HepG2 (cell line): ENCODE measurements around the gene HSPB8.

ENCODE experiments used
- MAFK ChIP-seq, 2 experiments: IDR thresholded peaks in 1 of 2; conservative IDR thresholded peaks in 1 of 2; 2 replicates each; pipeline ENCODE4 v1.6.1; 2011; ENCODE audit warnings: improper control_type of control experiment in 2 of 2, low read length in 2 of 2
- ZNF776 ChIP-seq: sonication (generic); formaldehyde crosslinking; IDR thresholded peaks from 2 replicates; pipeline ENCODE4 v1.4.0; 2020; ENCODE audit warnings: mild to moderate bottlenecking, missing genetic modification reagents

DNA sequence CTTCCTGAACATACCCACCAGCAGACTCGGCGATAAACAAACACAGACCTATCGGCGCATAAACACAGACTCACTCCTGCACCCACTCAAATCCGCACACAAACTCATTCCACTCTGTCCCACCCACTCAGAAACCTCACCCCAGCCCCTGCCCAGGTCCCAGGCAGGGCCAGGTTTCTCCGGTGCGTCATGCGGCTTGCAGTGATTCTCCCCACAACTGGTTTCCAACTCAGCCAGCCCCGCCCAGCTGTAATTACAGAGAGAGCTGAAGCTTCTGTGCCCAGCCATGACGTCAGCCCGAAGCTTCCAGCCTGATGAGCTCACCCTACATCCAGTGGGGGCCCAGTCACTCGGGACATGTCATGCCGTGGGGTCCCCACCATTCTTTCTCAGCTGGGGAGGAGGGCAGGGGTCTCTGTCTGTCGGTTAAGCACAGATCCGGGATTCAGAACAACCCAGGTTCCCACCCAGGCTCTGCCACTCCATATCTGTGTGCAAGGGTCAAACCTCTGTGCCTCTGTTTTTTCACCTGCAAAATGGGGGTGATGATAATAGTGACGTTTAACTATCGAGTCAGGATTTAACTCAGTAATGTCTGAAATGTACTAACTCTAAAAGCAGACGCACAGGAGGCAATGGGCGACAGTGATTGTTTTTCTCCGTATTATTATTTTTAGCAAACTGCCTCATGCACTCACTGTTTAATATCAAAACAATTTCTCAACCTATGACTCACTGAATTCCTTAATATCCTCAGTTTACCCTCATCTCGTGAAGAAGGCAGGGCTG is 2.3 kb upstream of the HSPB8 start:
- TF ChIP-seq ZNF776 (CRISPR knock-in tag): no peak
- no peak for TF ChIP-seq MAFK (conservative IDR thresholded peaks at IDR 0.05 in 1 of 2, IDR thresholded peaks at IDR 0.05 in 1 of 2; ENCODE audit: low read length in 2 of 2)
